Neural progenitor cell (in vitro differentiated cells): ENCODE data around the gene SLC46A2.

Experiments used
- CTCF ChIP-seq: fragments of 200-600 bp; sonication (generic); IDR thresholded peaks from 2 replicates; pipeline ENCODE4 v1.5.1; 2017; ENCODE audit warnings: antibody characterized with exemption, mild to moderate bottlenecking
- EZH2 ChIP-seq: fragments of 200-600 bp; sonication (generic); IDR thresholded peaks from 2 replicates; pipeline ENCODE4 v1.6.1; 2017; ENCODE audit warnings: antibody characterized with exemption, mild to moderate bottlenecking, moderate library complexity

DNA sequence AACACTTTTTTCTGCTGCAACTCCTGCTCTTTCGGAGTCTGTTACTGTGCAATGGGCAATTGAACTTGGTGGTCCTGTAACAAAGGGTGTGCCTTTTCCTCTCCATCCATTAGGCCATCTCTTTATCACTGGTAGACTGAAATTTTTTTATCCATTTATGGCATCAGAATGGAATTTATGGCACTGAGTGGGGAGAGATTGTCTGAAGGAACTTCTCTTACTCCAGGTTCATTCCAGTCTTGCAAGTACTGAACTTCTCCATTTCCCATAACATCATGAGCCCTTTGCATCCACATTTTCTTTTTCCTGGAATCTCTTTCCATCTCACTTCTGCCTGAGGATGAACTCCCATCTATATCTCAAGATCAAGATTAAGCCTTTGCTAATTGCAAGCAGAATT, 10.0 kb downstream of the SLC46A2 start:
- TF ChIP-seq CTCF (no peak), EZH2 (no peak)
